CD1c-positive myeloid dendritic cell (primary cell): Measurements from ENCODE around the gene TMEM59L.

Experiments used
- DNase-seq: peaks from one replicate; pipeline ENCODE4 v3.0.0-alpha.2; 2016; ENCODE audit errors: extremely low spot score

TMEM59L gene

GRCh38 chr19:18636969-18637629, 24.4 kb downstream of the TMEM59L start, which contains the start of gene KLHL26:
Gene KLHL26, plus strand, starts transcription at chr19:18637028. Its CDS starts 27 bp downstream, at chr19:18637055.
- DNase-seq = no peak

GRCh38 chr19:18637673-18638630, 25.3 kb downstream of the TMEM59L start:
- DNase-seq = no peak

- no peak for DNase-seq
Observed at GRCh38 chr19:18639706-18640243, 27.1 kb downstream of the TMEM59L start.

GRCh38 chr19:18644196-18645034, 31.7 kb downstream of the TMEM59L start:
- DNase-seq = peak; percentile 70

GRCh38 chr19:18645035-18645511, 32.4 kb downstream of the TMEM59L start:
- no peak for DNase-seq

- DNase-seq = no peak
Observed at GRCh38 chr19:18646535-18647370, 34.1 kb downstream of the TMEM59L start.

- DNase-seq = no peak
Observed at GRCh38 chr19:18647371-18647767, 34.7 kb downstream of the TMEM59L start.

GRCh38 chr19:18647807-18648206, 35.1 kb downstream of the TMEM59L start:
- no peak for DNase-seq

GRCh38 chr19:18648973-18649315, 36.3 kb downstream of the TMEM59L start:
- DNase-seq = no peak

GRCh38 chr19:18649371-18650020, 36.8 kb downstream of the TMEM59L start:
- peak; percentile 63 for DNase-seq

GRCh38 chr19:18650021-18650390, 37.3 kb downstream of the TMEM59L start:
- DNase-seq = no peak

- DNase-seq = no peak
Observed at GRCh38 chr19:18650468-18651041, 37.9 kb downstream of the TMEM59L start.

- no peak for DNase-seq
Observed at GRCh38 chr19:18651300-18651699, 38.6 kb downstream of the TMEM59L start.

- no peak for DNase-seq
Observed at GRCh38 chr19:18651733-18652132, 39.1 kb downstream of the TMEM59L start.

- no peak for DNase-seq
Observed at GRCh38 chr19:18653853-18654252, 41.2 kb downstream of the TMEM59L start.

- DNase-seq = no peak
Observed at GRCh38 chr19:18654469-18654868, 41.8 kb downstream of the TMEM59L start.

GRCh38 chr19:18655173-18655844, 42.6 kb downstream of the TMEM59L start:
- no peak for DNase-seq

- peak; percentile 24 for DNase-seq
Observed at GRCh38 chr19:18656337-18657086, 43.8 kb downstream of the TMEM59L start.
